Measurements from ENCODE around the gene CTDSPL. TPM values are rescaled to one million over a fixed set of nuclear protein-coding genes. Genes with fewer than 3 reads are reported as not detected.
A peak's percentile ranks its signal among the peaks of the same experiment; 100 is the strongest.

The CTDSPL gene
- total and polyA plus RNA-seq, 10 of the 15 experiments (the other 5 are each of a cell fraction or from before 2014, with no cell fraction given), result 0.05 to 0.51 (median 0.18) TPM; not detected in 6

GRCh38 chr3:38029400-38030125 is 167.9 kb downstream of the CTDSPL start, which contains the start of gene PLCD1:
Gene PLCD1, minus strand, starts transcription at chr3:38029642. Its CDS starts 103 bp downstream, at chr3:38029539.
- RAD21 ChIA-PET (ENCODE audit: unreplicated experiment), result no interaction called here
- peak within 1 kb of the TSS; percentile 48; the same call in 1 of the 2 replicates for H3K4me2 ChIP-seq (ENCODE audit: control insufficient read depth, insufficient read depth)
- BruUV-seq (replicated peaks), result no TSS peak
- in situ Hi-C loops (cut with MboI), result no loop called here
- POLR2A ChIA-PET, result no interaction called here
- DNase-seq (ENCODE audit: low read depth, low spot score), result no peak
- H3K79me2 ChIP-seq (ENCODE audit: control insufficient read depth, insufficient read depth, low read length), result no peaks in the 10 kb centered on the region
- H3K4me1 ChIP-seq (ENCODE audit: control insufficient read depth, insufficient read depth, low read length), result no peaks in the 10 kb centered on the region
- intact Hi-C loops (cut with micrococcal nuclease; ENCODE audit: unreplicated experiment), result no loop called here
- H3K27ac ChIP-seq (ENCODE audit: control insufficient read depth, insufficient read depth), result no peak within 1 kb of the TSS
- SMC1A ChIA-PET (ENCODE audit: uncharacterized antibody, unreplicated experiment), result no interaction called here
- no peak for ATAC-seq
- no peak within 1 kb of the TSS for H3K9ac ChIP-seq (ENCODE audit: control insufficient read depth, insufficient read depth, low read length)
- TF ChIP-seq CEBPB (IDR thresholded peaks at IDR 0.05; ENCODE audit: borderline replicate concordance in 1 of 2, low read depth in 2 of 2, low read length in 2 of 2) (no peak), TBL1XR1 (IDR thresholded peaks at IDR 0.05; ENCODE audit: low read depth, low read length) (no peak), ZNF274 (IDR thresholded peaks at IDR 0.05; ENCODE audit: insufficient read depth, insufficient read length) (no peak), BHLHE40 (IDR thresholded peaks at IDR 0.05; ENCODE audit: borderline replicate concordance in 1 of 2, low read depth in 2 of 2, low read length in 1 of 2) (no peak), NFYB (IDR thresholded peaks at IDR 0.05; ENCODE audit: insufficient read depth, low read depth, low read length) (no peak), EZH2 (IDR thresholded peaks at IDR 0.05; ENCODE audit: borderline replicate concordance, control insufficient read depth, low read depth, low read length) (peak; percentile 67; the same call in 1 of the 2 replicates), TCF3 (IDR thresholded peaks at IDR 0.05; ENCODE audit: borderline replicate concordance, insufficient read depth, low read depth, low read length) (no peak), ESRRA (IDR thresholded peaks at IDR 0.05; ENCODE audit: low read length) (no peak)
- H3K9me3 ChIP-seq (replicated peaks; ENCODE audit: control insufficient read depth, insufficient read depth, low read length), result no peaks in the 10 kb centered on the region
- 12% methylated on average over 46 of the region's 75 CpGs for WGBS (ENCODE audit: insufficient coverage, insufficient replicate concordance, low lambda C conversion rate, missing lambda C conversion rate)
- H4K20me1 ChIP-seq (ENCODE audit: control insufficient read depth, insufficient read depth), result no peaks in the 10 kb centered on the region
- H2AFZ ChIP-seq (ENCODE audit: control insufficient read depth, low read depth, low read length), result no peak within 1 kb of the TSS
- no peak for FAIRE-seq
- no peak within 1 kb of the TSS for H3K4me3 ChIP-seq
- CTCF ChIA-PET, result no interaction called here
- H3K27me3 ChIP-seq (replicated peaks in 1 of 2; ENCODE audit: control insufficient read depth in 2 of 2, insufficient read depth in 2 of 2, low read length in 1 of 2), result peaks cover 8 to 17% of the 10 kb centered on the region in 2 experiments
- H3K36me3 ChIP-seq (ENCODE audit: control insufficient read depth in 2 of 2, insufficient read depth in 2 of 2, low read length in 1 of 2), result no peaks in the 10 kb centered on the region

Data from GM12878 (cell line).